Spleen (tissue), 11 donors: Measurements from ENCODE around the gene NUDT19. TPM values are rescaled to one million over a fixed set of nuclear protein-coding genes. Genes with fewer than 3 reads are reported as not detected.
"Not testable (repeated sequence)": the region's sequence is repeated elsewhere in the genome, so short reads cannot be mapped to it uniquely, and the experiment has no call there.

Experiments used
- DNase-seq: peaks from one replicate; pipeline ENCODE4 v3.0.0-alpha.2; 2020
- H3K27ac ChIP-seq, 8 donors: fragments of 200-600 bp; sonication (generic) in 7 of 8; 1 replicate in 4 of 8; 2 replicates in 4 of 8; pipeline versions ENCODE4 v1.5.0 to v1.8.0; 2016 to 2021; ENCODE audit warnings: inconsistent platforms in 4 of 8, mild to moderate bottlenecking in 4 of 8, moderate library complexity in 1 of 8
- H3K27me3 ChIP-seq, 7 donors: fragments of 200-600 bp; sonication (generic) in 6 of 7; replicated peaks in 1 of 7; 1 replicate in 4 of 7; 2 replicates in 3 of 7; pipeline versions ENCODE4 v1.5.0 to v1.8.0; 2016 to 2021; ENCODE audit warnings: inconsistent platforms in 3 of 7, mild to moderate bottlenecking in 1 of 7
- H3K36me3 ChIP-seq, 6 donors: fragments of 200-600 bp; sonication (generic) in 5 of 6; 1 replicate in 4 of 6; 2 replicates in 2 of 6; pipeline versions ENCODE4 v1.5.0 to v1.8.0; 2016 to 2021; ENCODE audit warnings: inconsistent platforms in 2 of 6
- H3K4me1 ChIP-seq, 6 donors: fragments of 200-600 bp; sonication (generic) in 5 of 6; 1 replicate in 3 of 6; 2 replicates in 3 of 6; pipeline versions ENCODE4 v1.5.0 to v1.8.0; 2016 to 2021; ENCODE audit warnings: inconsistent platforms in 3 of 6
- H3K4me3 ChIP-seq, 8 donors: fragments of 200-600 bp; sonication (generic) in 7 of 8; 1 replicate in 4 of 8; 2 replicates in 4 of 8; pipeline versions ENCODE4 v1.5.0 to v1.8.0; 2016 to 2021; ENCODE audit warnings: inconsistent platforms in 4 of 8, mild to moderate bottlenecking in 4 of 8, moderate library complexity in 2 of 8
- H3K9me3 ChIP-seq, 8 donors: fragments of 200-600 bp; sonication (generic) in 7 of 8; 1 replicate in 4 of 8; 2 replicates in 4 of 8; pipeline versions ENCODE4 v1.5.0 to v1.8.0; 2016 to 2021; ENCODE audit warnings: inconsistent platforms in 4 of 8
- CTCF ChIP-seq, 11 experiments: fragments of 200-600 bp in 7 of 11; fragments of 450-650 bp in 4 of 11; sonication (generic) in 4 of 11; IDR thresholded peaks in 8 of 11; conservative IDR thresholded peaks in 3 of 11; 1 replicate in 7 of 11; 2 replicates in 4 of 11; pipeline versions ENCODE4 v1.4.0 to v1.8.0; 2016 to 2021; ENCODE audit warnings: antibody characterized with exemption in 11 of 11, inconsistent platforms in 4 of 11, mild to moderate bottlenecking in 1 of 11
- POLR2A ChIP-seq, 3 donors: fragments of 450-650 bp; IDR thresholded peaks; one replicate each; pipeline ENCODE4 v1.5.1; 2017; ENCODE audit warnings: antibody characterized with exemption in 3 of 3, mild to moderate bottlenecking in 1 of 3
- POLR2AphosphoS5 ChIP-seq, 3 donors: sonication (generic); formaldehyde crosslinking; IDR thresholded peaks; one replicate each; pipeline ENCODE4 v1.5.1; 2017; ENCODE audit warnings: antibody characterized with exemption in 3 of 3
- WGBS, 5 donors: extraction: QIAGEN DNeasy Blood & Tissue Kit in 3 of 5; methylation state at CpG; one replicate each; pipeline versions ENCODE4 v1.1.5 to v1.1.7; 2013 to 2018; 5-methylcytosine and 5-hydroxymethylcytosine counted together
- intact Hi-C: fragments of 100-400 bp; cut with DNase I; formaldehyde crosslinking; loops from one replicate; pipeline ENCODE4 v1.15.0; 2023; ENCODE audit warnings: low total_unique reads
- polyA plus RNA-seq, 3 donors: library from polyadenylated mRNA; stranded (reverse); fragments of 200-250 nt; gene quantifications; one replicate each; pipeline ENCODE4 v1.2.1, GENCODE V29; 2013
- total RNA-seq, 7 donors: library from RNA; depleted of rRNA in 3 of 7; stranded (reverse); fragments of >200 nt in 3 of 7; fragmentation: NEBNext Ultra II Directional in 4 of 7; extraction: Animal tissue kit (Norgen Biotek cat#: 25700) in 4 of 7; gene quantifications; one replicate each; pipeline versions ENCODE4 v1.1.0 to v1.2.1, GENCODE V29; 2016 to 2021
- donor health status: healthy with polysubstance abuse.
- donor health status: DM: no; HTN: no; CAD: no; lungs with moderate emphysema.
- donor health status: DM: no; HTN: no; CAD: no.
- donor health status: Bipolar disorder and iron deficiency.
- donor health status: healthy.
- donor health status: DM: no; HTN: no; CAD: no.
- donor health status: DM: yes; HTN: yes; CAD: no.

The NUDT19 gene
- total and polyA plus RNA-seq, 10 donors = 4.9 to 18.4 (median 11.0) TPM

GRCh38 chr19:32653599-32653915 lies 38.1 kb upstream of the NUDT19 start:
- Histone ChIP-seq H3K27me3 (no peaks in the 10 kb centered on the region), H3K27ac (no peak overlapping the region), H3K9me3 (no peaks in the 10 kb centered on the region), H3K36me3 (peaks cover 0 to 97% (median 47%) of the 10 kb centered on the region in 6 donors), H3K4me1 (peaks cover 0 to 21% (median 0%) of the 10 kb centered on the region in 6 donors), H3K4me3 (no peak overlapping the region)
- intact Hi-C loops = no loop called here
- no peak for TF ChIP-seq POLR2A (IDR thresholded peaks at IDR 0.05)
- no peak for TF ChIP-seq POLR2AphosphoS5 (IDR thresholded peaks at IDR 0.05)
- TF ChIP-seq CTCF (IDR thresholded peaks at IDR 0.05 in 8 of 11, conservative IDR thresholded peaks at IDR 0.05 in 3 of 11) = no peak
- no peak for DNase-seq
- whole genome bisulfite sequencing, 5 donors = 85 to 92% (median 90%) methylated on average over 11 to 15 of the region's 15 CpGs

- 95 to 98% (median 96%) methylated on average over 8 of the region's 8 CpGs for WGBS, 5 donors
- H3K4me1 ChIP-seq = peaks cover 0 to 21% (median 0%) of the 10 kb centered on the region in 6 donors
- H3K27ac ChIP-seq, H3K9me3 ChIP-seq, DNase-seq, H3K27me3 ChIP-seq, H3K4me3 ChIP-seq, intact Hi-C loops: not testable (repeated sequence)
- H3K36me3 ChIP-seq = peaks cover 0 to 78% (median 36%) of the 10 kb centered on the region in 6 donors
Observed at GRCh38 chr19:32656379-32656778, 35.2 kb upstream of the NUDT19 start.

- Histone ChIP-seq H3K27ac (no peak overlapping the region), H3K4me3 (no peak overlapping the region), H3K4me1 (peaks cover 0 to 21% (median 4%) of the 10 kb centered on the region in 6 donors), H3K27me3 (no peaks in the 10 kb centered on the region), H3K9me3 (no peaks in the 10 kb centered on the region), H3K36me3 (peaks cover 0 to 61% (median 35%) of the 10 kb centered on the region in 6 donors)
- DNase-seq = no peak
- intact Hi-C loops = no loop called here
- TF ChIP-seq POLR2AphosphoS5 (IDR thresholded peaks at IDR 0.05) = no peak
- no peak for TF ChIP-seq CTCF (IDR thresholded peaks at IDR 0.05 in 8 of 11, conservative IDR thresholded peaks at IDR 0.05 in 3 of 11)
- no peak for TF ChIP-seq POLR2A (IDR thresholded peaks at IDR 0.05)
- 85 to 96% (median 94%) methylated on average over 9 to 10 of the region's 10 CpGs for WGBS, 5 donors
Observed at GRCh38 chr19:32658075-32658474, 33.5 kb upstream of the NUDT19 start.

GRCh38 chr19:32658527-32658926 lies 33.1 kb upstream of the NUDT19 start:
- Histone ChIP-seq H3K4me3 (no peak overlapping the region), H3K27ac (no peak overlapping the region), H3K9me3 (no peaks in the 10 kb centered on the region), H3K27me3 (no peaks in the 10 kb centered on the region), H3K36me3 (peaks cover 0 to 57% (median 34%) of the 10 kb centered on the region in 6 donors), H3K4me1 (peaks cover 0 to 18% (median 4%) of the 10 kb centered on the region in 6 donors)
- TF ChIP-seq CTCF (IDR thresholded peaks at IDR 0.05 in 8 of 11, conservative IDR thresholded peaks at IDR 0.05 in 3 of 11) (no peak), POLR2AphosphoS5 (IDR thresholded peaks at IDR 0.05) (no peak), POLR2A (IDR thresholded peaks at IDR 0.05) (no peak)
- no peak for DNase-seq
- WGBS, 5 donors = 85 to 94% (median 86%) methylated on average over 10 of the region's 10 CpGs
- intact Hi-C loops = no loop called here

- H3K4me3 ChIP-seq = no peak overlapping the region
- intact Hi-C loops = no loop called here
- peaks cover 0 to 16% (median 4%) of the 10 kb centered on the region in 6 donors for H3K4me1 ChIP-seq
- H3K27me3 ChIP-seq = no peaks in the 10 kb centered on the region
- H3K9me3 ChIP-seq = no peaks in the 10 kb centered on the region
- WGBS, 5 donors = 85 to 92% (median 90%) methylated on average over 7 of the region's 7 CpGs
- no peak for TF ChIP-seq POLR2A (IDR thresholded peaks at IDR 0.05)
- TF ChIP-seq CTCF (IDR thresholded peaks at IDR 0.05 in 8 of 11, conservative IDR thresholded peaks at IDR 0.05 in 3 of 11) = no peak
- no peak for TF ChIP-seq POLR2AphosphoS5 (IDR thresholded peaks at IDR 0.05)
- DNase-seq = no peak
- peaks cover 0 to 38% (median 21%) of the 10 kb centered on the region in 6 donors for H3K36me3 ChIP-seq
- H3K27ac ChIP-seq = no peak overlapping the region
Observed at GRCh38 chr19:32661318-32661717, 30.3 kb upstream of the NUDT19 start.
